Erythroblast (primary cell): ENCODE results near the gene STXBP4.

Experiments
- GATA1 ChIP-seq: IDR thresholded peaks from 2 replicates; pipeline ENCODE4 v1.6.1; 2011; ENCODE audit warnings: low read depth, mild to moderate bottlenecking, control low read depth, low read length, moderate library complexity
- POLR2A ChIP-seq: IDR thresholded peaks from 2 replicates; pipeline ENCODE4 v1.6.1; 2011; ENCODE audit warnings: mild to moderate bottlenecking, low read length

- TF ChIP-seq POLR2A (no peak), GATA1 (no peak)
Measured at GRCh38 chr17:54967621-54968261, 824 bp upstream of the STXBP4 start.
